ENCODE results near the gene ST8SIA6.
A peak's percentile ranks its signal among the peaks of the same experiment; 100 is the strongest.
"Not testable (repeated sequence)": the region's sequence is repeated elsewhere in the genome, so short reads cannot be mapped to it uniquely, and the experiment has no call there.

The ST8SIA6 gene, protein sequence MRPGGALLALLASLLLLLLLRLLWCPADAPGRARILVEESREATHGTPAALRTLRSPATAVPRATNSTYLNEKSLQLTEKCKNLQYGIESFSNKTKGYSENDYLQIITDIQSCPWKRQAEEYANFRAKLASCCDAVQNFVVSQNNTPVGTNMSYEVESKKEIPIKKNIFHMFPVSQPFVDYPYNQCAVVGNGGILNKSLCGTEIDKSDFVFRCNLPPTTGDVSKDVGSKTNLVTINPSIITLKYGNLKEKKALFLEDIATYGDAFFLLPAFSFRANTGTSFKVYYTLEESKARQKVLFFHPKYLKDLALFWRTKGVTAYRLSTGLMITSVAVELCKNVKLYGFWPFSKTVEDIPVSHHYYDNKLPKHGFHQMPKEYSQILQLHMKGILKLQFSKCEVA

DNA sequence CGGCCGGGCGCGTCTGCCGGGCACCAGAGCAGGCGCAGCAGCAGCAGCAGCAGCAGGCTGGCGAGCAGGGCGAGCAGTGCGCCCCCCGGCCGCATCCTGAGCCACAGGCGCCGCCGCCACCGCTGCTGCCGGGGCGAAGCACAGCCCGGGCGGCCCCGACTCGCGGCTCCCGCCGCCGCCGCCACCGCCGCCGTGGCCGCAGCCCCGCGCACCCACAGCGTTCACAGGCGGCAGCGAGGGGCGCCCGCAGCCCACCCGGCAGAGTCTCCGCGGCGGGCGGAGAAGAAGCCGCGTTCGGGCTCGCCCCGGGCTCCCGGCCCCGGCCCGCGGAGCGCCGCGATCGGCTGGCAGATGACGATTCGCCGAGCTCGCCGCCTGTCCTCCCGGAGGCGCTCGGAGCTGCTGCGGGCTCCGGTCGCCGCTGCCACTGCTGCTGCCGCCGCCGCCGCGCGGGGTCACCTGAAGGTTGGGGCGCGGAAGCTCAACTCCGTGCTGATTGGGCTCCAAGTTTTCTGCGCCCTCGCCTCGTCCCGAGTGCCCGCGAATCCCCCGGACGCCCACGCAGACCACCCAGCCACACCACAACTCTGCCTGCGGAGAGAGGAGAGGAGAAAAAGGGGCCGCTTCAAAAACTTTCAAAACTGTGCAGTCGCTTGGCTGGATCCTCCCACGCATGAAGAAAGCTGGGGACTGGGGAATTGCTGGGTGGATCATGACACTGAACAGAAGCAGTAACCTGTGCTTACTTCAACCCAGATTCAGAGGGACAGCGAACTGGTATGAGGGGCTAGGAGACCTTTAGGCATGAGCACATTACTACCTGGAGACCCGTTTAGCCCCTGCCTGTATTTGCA, at the start of gene ST8SIA6:
TSS of gene ST8SIA6 (minus strand) at position 435 of the 854 bp plus-strand sequence. CDS start at position 95, 340 bp downstream.
- Histone ChIP-seq H3K4me1 (no peaks in the 10 kb centered on the region), H3K36me3 (replicated peaks) (no peaks in the 10 kb centered on the region), H3K4me3 (peak within 1 kb of the TSS; percentile 38), H3K9me3 (peaks cover 2% of the 10 kb centered on the region; the same call in 1 of the 2 replicates), H3K27me3 (ENCODE audit: low read depth) (peaks cover 7% of the 10 kb centered on the region)
- peak in 1 of 2 experiments; percentile 46 for DNase-seq (ENCODE audit: low spot score in 2 of 2)
- in situ Hi-C loops (cut with MboI; ENCODE audit: low sequenced_read_pairs), result no loop called here

DNA sequence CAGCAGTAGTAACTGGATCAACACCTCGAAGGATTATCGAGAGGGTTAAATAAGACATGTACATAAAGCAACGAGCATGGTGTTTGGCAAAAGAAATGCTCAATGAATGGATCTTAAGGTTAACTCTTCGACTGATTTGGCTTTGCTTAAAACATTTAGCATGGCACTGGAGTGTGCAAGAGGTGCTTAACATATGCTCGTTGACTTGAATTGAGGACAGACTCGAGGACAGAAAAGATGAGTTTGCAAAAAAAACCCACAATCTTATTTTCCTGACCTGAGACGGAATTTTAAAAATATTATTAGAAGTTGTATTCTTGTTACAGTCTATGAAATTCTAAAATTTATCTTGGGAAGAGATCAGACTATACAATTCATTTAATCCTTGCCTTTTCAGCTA, 49.4 kb upstream of the ST8SIA6 start:
- no peaks in the 10 kb centered on the region for H3K4me1 ChIP-seq
- no peaks in the 10 kb centered on the region for H3K27me3 ChIP-seq (ENCODE audit: low read depth)
- no peak overlapping the region for H3K4me3 ChIP-seq
- no peak for DNase-seq (ENCODE audit: low spot score in 2 of 2)
- H3K36me3 ChIP-seq (replicated peaks), result no peaks in the 10 kb centered on the region
- no peaks in the 10 kb centered on the region for H3K9me3 ChIP-seq
- in situ Hi-C loops (cut with MboI; ENCODE audit: low sequenced_read_pairs), result no loop called here

DNA sequence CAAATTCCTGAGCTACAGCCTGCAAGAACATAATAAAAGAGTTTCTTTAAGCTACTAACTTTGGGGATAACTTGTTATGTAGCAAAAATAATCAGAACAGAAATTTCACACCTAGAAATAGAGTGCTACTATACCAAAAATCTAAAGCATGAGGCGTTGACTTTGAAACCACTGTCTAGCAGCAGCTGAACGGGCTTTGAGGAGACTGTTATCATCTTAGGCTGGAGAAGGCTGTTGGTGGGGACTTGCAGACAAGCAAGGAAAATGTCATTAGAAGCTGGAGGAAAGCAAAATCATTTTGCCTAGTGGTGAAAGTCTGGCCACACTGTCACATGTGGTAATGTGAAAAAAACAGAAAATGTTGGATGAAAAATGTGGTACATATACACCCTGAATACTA, 48.4 kb upstream of the ST8SIA6 start:
- H3K27me3 ChIP-seq (ENCODE audit: low read depth), result no peaks in the 10 kb centered on the region
- no peaks in the 10 kb centered on the region for H3K36me3 ChIP-seq (replicated peaks)
- H3K4me3 ChIP-seq, result no peak overlapping the region
- no peak for DNase-seq (ENCODE audit: low spot score in 2 of 2)
- in situ Hi-C loops (cut with MboI; ENCODE audit: low sequenced_read_pairs), result no loop called here
- no peaks in the 10 kb centered on the region for H3K9me3 ChIP-seq
- no peaks in the 10 kb centered on the region for H3K4me1 ChIP-seq

DNA sequence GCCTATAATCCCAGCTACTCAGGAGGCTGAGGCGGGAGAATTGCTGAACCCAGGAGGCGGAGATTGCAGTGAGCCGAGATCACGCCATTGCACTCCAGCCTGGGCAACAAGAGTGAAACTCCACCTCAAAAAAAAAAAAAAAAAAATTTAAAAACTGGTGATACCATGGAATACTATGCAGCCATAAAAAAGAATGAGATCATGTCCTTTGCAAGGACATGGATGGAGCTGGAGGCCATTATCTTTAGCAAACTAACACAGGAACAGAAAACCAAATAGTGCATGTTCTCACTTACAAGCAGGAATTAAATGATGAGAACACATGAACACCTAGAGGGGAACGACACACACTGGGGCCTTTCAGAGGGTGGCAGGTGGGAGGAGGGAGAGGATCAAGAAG, 44.6 kb upstream of the ST8SIA6 start:
- H3K4me1 ChIP-seq; in situ Hi-C loops (cut with MboI; ENCODE audit: low sequenced_read_pairs); H3K36me3 ChIP-seq (replicated peaks); H3K27me3 ChIP-seq (ENCODE audit: low read depth); H3K9me3 ChIP-seq; DNase-seq (ENCODE audit: low spot score in 2 of 2); H3K4me3 ChIP-seq: not testable (repeated sequence)

DNA sequence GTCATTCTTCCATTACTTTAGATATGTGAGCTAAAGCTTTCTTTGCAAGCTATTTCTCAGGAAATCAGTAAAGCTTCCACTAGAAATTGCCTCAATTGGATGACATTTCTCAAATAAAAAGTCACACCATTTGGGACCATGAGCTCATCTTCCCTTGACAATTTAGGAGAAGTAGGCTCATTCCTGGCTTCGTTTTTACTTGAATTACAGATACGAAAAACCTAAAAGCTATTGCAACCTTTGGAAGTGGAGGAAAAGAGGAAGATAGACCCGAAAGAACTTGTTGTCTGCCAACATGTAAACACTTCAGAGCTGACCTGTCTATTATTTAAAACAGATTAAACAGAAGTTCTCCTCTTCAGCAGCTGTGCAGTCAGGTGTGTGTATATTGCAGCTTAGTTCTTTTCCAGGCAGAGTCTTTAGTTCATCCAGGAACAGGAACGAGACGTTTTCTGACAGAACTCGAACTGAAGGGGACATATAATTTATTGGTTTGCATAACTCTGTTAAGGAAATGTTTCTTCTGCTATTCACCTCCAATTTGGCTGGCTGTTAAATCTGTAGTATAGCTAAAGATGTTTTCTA, 43.1 kb upstream of the ST8SIA6 start:
- no peaks in the 10 kb centered on the region for H3K4me1 ChIP-seq
- in situ Hi-C loops (cut with MboI; ENCODE audit: low sequenced_read_pairs), result no loop called here
- DNase-seq (ENCODE audit: low spot score in 2 of 2), result no peak

DNA sequence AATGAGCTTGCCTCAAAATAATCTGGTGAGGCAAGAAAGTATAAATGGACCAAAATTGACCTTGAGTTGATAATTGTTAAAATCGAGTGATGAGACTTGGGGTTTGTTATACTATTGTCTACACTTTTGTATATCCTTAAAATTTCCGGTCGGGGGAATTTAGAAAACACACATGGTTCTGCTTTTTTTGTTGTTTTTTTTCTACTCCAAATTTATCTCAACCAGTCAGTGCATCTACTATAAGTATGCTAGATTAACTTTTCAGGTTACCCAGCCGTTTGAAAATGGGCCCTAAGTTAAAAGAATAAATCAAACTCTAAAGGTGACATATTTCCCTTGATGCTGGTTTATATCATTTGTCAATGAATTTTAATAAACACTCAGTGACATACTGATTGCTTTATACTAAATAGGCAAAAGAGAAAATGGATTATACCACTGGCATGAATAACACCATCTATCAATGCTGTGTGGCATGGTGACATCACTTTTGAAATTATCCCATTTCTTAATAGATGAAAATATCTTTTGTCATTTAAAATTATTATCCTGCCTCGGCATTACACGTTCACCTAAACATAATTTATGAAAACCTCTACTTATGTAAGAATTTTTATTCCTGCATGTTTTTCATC, 40.3 kb upstream of the ST8SIA6 start:
- Histone ChIP-seq H3K4me3 (no peak overlapping the region), H3K36me3 (replicated peaks) (no peaks in the 10 kb centered on the region), H3K4me1 (no peaks in the 10 kb centered on the region), H3K9me3 (no peaks in the 10 kb centered on the region), H3K27me3 (ENCODE audit: low read depth) (0 out of 2 replicates have a peak, but pooled peaks cover 5% of the 10 kb centered on the region)
- no peak for DNase-seq (ENCODE audit: low spot score in 2 of 2)
- in situ Hi-C loops (cut with MboI; ENCODE audit: low sequenced_read_pairs), result no loop called here

More for the DNA sequence above, 43.1 kb upstream of the ST8SIA6 start:
- Histone ChIP-seq H3K9me3 (no peaks in the 10 kb centered on the region), H3K4me3 (no peak overlapping the region), H3K36me3 (replicated peaks) (no peaks in the 10 kb centered on the region), H3K27me3 (ENCODE audit: low read depth) (0 out of 2 replicates have a peak, but pooled peaks cover 5% of the 10 kb centered on the region)

DNA sequence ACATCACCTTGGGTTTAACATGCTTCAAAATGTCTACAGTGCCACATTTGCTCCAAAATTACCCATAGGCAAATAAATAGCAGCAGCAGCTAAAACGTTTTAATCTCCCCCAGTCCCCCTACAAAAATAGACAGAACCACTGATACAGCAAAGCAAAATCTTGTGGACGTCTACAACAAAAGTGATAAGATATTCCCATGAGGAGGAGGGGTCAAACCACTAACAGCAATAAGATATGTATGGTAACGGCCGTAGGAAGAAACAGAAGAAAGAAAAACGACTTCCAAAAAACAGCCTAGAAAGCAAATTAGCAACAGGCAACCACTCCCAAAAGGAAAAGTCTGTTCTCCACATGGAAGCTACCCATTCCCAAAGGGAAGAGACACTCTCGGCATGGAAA, 34.5 kb upstream of the ST8SIA6 start:
- no peaks in the 10 kb centered on the region for H3K4me1 ChIP-seq
- H3K36me3 ChIP-seq (replicated peaks), result no peaks in the 10 kb centered on the region
- H3K4me3 ChIP-seq, result no peak overlapping the region
- in situ Hi-C loops (cut with MboI; ENCODE audit: low sequenced_read_pairs), result no loop called here
- no peaks in the 10 kb centered on the region for H3K9me3 ChIP-seq
- DNase-seq (ENCODE audit: low spot score in 2 of 2), result no peak
- no peaks in the 10 kb centered on the region for H3K27me3 ChIP-seq (ENCODE audit: low read depth)

DNA sequence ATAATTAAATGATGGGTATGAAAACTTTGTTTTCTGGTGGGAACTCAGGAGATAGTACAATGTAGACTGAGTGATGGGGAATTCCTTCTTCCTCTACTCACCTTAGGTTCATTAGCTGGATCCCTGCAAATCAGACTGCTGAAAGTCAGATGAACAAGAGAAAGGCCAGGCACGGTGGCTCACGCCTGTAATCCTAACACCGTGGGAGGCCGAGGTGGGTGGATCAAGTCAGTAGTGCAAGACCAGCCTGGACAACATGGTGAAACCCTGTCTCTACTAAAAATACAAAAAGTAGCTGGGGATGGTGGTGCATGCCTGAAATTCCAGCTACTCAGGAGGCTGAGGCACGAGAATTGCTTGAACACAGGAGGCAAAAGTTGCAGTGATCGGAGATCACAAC, 28.7 kb upstream of the ST8SIA6 start:
- Histone ChIP-seq H3K27me3 (ENCODE audit: low read depth) (no peaks in the 10 kb centered on the region), H3K36me3 (replicated peaks) (no peaks in the 10 kb centered on the region), H3K9me3 (no peaks in the 10 kb centered on the region), H3K4me3 (no peak overlapping the region), H3K4me1 (no peaks in the 10 kb centered on the region)
- no peak for DNase-seq (ENCODE audit: low spot score in 2 of 2)
- in situ Hi-C loops (cut with MboI; ENCODE audit: low sequenced_read_pairs), result no loop called here

DNA sequence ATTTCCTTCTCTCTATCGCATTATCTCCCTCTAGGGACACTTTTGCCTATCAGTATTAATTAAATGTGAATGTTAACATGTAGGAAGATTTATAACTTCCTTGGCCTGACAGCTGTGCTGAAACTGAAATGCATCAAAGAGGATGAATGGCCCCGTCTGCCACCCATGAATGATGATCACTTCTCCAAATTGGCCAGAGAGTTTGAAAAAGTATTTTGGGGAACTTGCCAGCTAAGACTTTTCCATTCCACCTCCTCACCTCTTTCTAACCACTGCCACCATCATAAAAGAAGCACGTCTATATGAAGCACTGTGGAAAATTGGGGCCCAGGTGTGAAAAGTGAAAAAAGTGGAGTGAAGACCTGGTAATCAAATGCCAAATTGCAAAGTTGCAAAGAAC, 25.4 kb upstream of the ST8SIA6 start:
- H3K9me3 ChIP-seq, result no peaks in the 10 kb centered on the region

DNA sequence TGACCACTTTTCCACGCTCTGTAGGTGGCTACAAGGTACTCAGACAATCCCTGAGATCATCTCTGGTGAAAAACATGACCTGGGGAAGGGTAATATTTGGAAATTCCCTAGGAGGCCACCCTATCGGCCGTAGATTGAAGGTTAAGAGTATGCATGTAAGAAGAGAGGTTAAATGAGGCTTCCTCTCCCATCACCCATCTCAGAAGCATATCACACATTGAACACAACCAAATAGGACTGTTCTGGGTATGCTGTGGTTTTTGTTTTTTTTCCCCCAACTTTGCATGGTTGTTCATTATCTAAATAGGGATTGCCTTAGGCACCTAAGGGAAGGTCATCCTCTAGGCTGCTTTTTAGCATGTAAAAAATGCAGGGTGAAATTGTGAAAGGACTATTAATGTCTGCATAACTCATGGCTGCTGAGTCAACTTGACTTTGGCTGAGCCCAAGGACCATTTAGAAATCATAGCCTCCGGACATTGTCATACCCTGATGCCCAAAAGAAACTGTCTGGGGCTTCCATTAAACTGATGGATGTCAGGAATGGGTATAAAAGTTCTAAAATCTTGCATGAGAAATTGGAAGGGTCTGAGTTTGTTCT, 24.7 kb upstream of the ST8SIA6 start:
- in situ Hi-C loops (cut with MboI; ENCODE audit: low sequenced_read_pairs), result no loop called here
- DNase-seq (ENCODE audit: low spot score in 2 of 2), result no peak

More for the DNA sequence above, 25.4 kb upstream of the ST8SIA6 start:
- DNase-seq (ENCODE audit: low spot score in 2 of 2), result no peak
- Histone ChIP-seq H3K36me3 (replicated peaks) (no peaks in the 10 kb centered on the region), H3K4me3 (no peak overlapping the region), H3K27me3 (ENCODE audit: low read depth) (no peaks in the 10 kb centered on the region; the same call in 1 of the 2 replicates), H3K4me1 (no peaks in the 10 kb centered on the region)
- in situ Hi-C loops (cut with MboI; ENCODE audit: low sequenced_read_pairs), result no loop called here

DNA sequence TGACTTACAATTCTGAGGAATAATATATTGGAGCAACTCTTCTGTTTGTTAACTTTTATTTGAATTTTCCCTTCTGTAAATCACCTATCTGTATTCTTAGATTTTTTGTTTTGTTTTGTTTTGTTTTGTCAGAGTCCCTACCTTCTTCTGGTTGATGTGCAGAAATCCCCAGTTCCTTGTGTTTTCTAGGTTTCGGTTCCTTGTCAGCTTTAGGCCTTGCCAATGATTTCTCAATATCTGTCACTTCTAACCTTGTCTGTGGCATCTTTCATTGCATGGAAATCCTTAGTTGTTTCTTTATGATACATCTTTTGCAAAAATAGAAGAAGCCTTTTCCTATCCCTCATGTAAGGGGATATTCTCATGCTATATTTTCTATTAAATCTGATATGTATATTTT, 21.7 kb upstream of the ST8SIA6 start:
- H3K36me3 ChIP-seq (replicated peaks), result no peaks in the 10 kb centered on the region
- H3K4me1 ChIP-seq, result no peaks in the 10 kb centered on the region
- H3K27me3 ChIP-seq (ENCODE audit: low read depth), result no peaks in the 10 kb centered on the region; the same call in 1 of the 2 replicates
- no peak for DNase-seq (ENCODE audit: low spot score in 2 of 2)
- no peak overlapping the region for H3K4me3 ChIP-seq
- no peaks in the 10 kb centered on the region for H3K9me3 ChIP-seq
- in situ Hi-C loops (cut with MboI; ENCODE audit: low sequenced_read_pairs), result no loop called here

More for the DNA sequence above, 24.7 kb upstream of the ST8SIA6 start:
- no peaks in the 10 kb centered on the region; the same call in 1 of the 2 replicates for H3K27me3 ChIP-seq (ENCODE audit: low read depth)
- no peaks in the 10 kb centered on the region for H3K9me3 ChIP-seq
- H3K36me3 ChIP-seq (replicated peaks), result no peaks in the 10 kb centered on the region
- no peak overlapping the region for H3K4me3 ChIP-seq
- no peaks in the 10 kb centered on the region for H3K4me1 ChIP-seq

DNA sequence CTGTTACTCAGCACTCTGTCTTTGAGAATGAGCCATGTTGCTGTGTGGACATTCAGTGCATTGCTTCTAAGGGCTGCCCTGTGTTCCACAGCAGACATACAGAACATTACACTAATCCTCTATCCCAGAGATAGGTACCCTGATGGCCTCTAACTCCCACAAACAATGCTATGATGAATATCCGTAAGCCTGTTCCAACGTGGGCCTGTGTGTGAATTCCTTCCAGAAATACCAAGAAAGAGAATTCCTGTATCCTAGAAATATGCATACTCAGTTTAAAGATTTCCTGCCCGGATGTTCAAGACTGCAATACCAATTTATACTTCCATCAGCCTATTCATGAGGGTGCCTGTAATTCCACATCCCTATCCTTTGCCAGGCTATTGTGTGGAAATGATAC, 21.3 kb upstream of the ST8SIA6 start:
- Histone ChIP-seq H3K36me3 (replicated peaks) (no peaks in the 10 kb centered on the region), H3K4me1 (no peaks in the 10 kb centered on the region), H3K27me3 (ENCODE audit: low read depth) (no peaks in the 10 kb centered on the region; the same call in 1 of the 2 replicates), H3K9me3 (no peaks in the 10 kb centered on the region), H3K4me3 (no peak overlapping the region)
- DNase-seq (ENCODE audit: low spot score in 2 of 2), result no peak
- in situ Hi-C loops (cut with MboI; ENCODE audit: low sequenced_read_pairs), result no loop called here

Data from HAP-1 (cell line).